H9 (cell line): Measurements from ENCODE around the gene PLXNA4. TPM values are rescaled to one million over a fixed set of nuclear protein-coding genes. Genes with fewer than 3 reads are reported as not detected.

Source experiments
- DNase-seq: peaks from one replicate; pipeline ENCODE4 v3.0.0-alpha.2; 2017
- H2AFZ ChIP-seq: one replicate; pipeline ENCODE4 v1.6.1; 2013; ENCODE audit warnings: mild to moderate bottlenecking, low read length, control low read depth, moderate library complexity
- H2AK5ac ChIP-seq: 2 replicates; pipeline ENCODE4 v1.6.1; 2013; ENCODE audit warnings: low read length, control low read depth, mixed read lengths; ENCODE audit not compliant: insufficient read length
- H2BK120ac ChIP-seq: one replicate; pipeline ENCODE4 v1.6.1; 2013; ENCODE audit warnings: low read depth, mild to moderate bottlenecking, low read length, control low read depth, inconsistent platforms; ENCODE audit not compliant: poor library complexity, severe bottlenecking
- H2BK12ac ChIP-seq: 2 replicates; pipeline ENCODE4 v1.6.1; 2013; ENCODE audit warnings: low read length, control low read depth, mixed read lengths, low read depth; ENCODE audit not compliant: insufficient read length
- H2BK15ac ChIP-seq: 2 replicates; pipeline ENCODE4 v1.6.1; 2013; ENCODE audit warnings: low read depth, low read length, control low read depth
- H2BK20ac ChIP-seq: one replicate; pipeline ENCODE4 v1.6.1; 2013; ENCODE audit warnings: low read depth, mild to moderate bottlenecking, low read length, control low read depth, inconsistent platforms; ENCODE audit not compliant: poor library complexity, severe bottlenecking
- H2BK5ac ChIP-seq: 2 replicates; pipeline ENCODE4 v1.6.1; 2013; ENCODE audit warnings: low read length, control low read depth, mixed read lengths; ENCODE audit not compliant: insufficient read length
- H3K14ac ChIP-seq: 2 replicates; pipeline ENCODE4 v1.6.1; 2013; ENCODE audit warnings: low read length, control low read depth; ENCODE audit not compliant: insufficient read depth
- H3K18ac ChIP-seq: 2 replicates; pipeline ENCODE4 v1.6.1; 2013; ENCODE audit warnings: low read depth, mild to moderate bottlenecking, mixed read lengths, low read length, control low read depth; ENCODE audit not compliant: insufficient read length
- H3K23ac ChIP-seq: 2 replicates; pipeline ENCODE4 v1.6.1; 2013; ENCODE audit warnings: low read length, control low read depth, mixed read lengths, low read depth; ENCODE audit not compliant: insufficient read length
- H3K23me2 ChIP-seq: 2 replicates; pipeline ENCODE4 v1.6.1; 2013; ENCODE audit warnings: low read depth, mild to moderate bottlenecking, mixed read lengths, low read length, control low read depth; ENCODE audit not compliant: insufficient read length, poor library complexity, severe bottlenecking
- H3K27ac ChIP-seq: 2 replicates; pipeline ENCODE4 v1.5.1; 2013; ENCODE audit warnings: low read length, control low read depth, mixed read lengths, low read depth; ENCODE audit not compliant: insufficient read length
- H3K27me3 ChIP-seq: 2 replicates; pipeline ENCODE4 v1.6.1; 2013; ENCODE audit warnings: low read length, control low read depth, inconsistent platforms; ENCODE audit not compliant: insufficient read depth
- H3K4ac ChIP-seq: 2 replicates; pipeline ENCODE4 v1.6.1; 2013; ENCODE audit warnings: low read depth, mild to moderate bottlenecking, control low read depth, inconsistent platforms, low read length, moderate library complexity
- H3K4me1 ChIP-seq: 2 replicates; pipeline ENCODE4 v1.6.1; 2013; ENCODE audit warnings: low read length, control low read depth, inconsistent platforms; ENCODE audit not compliant: insufficient read depth
- H3K4me2 ChIP-seq: 2 replicates; pipeline ENCODE4 v1.6.1; 2013; ENCODE audit warnings: low read length, control low read depth, mixed read lengths; ENCODE audit not compliant: insufficient read length, insufficient read depth
- H3K56ac ChIP-seq: 2 replicates; pipeline ENCODE4 v1.6.1; 2013; ENCODE audit warnings: low read depth, mild to moderate bottlenecking, mixed read lengths, low read length, control low read depth; ENCODE audit not compliant: insufficient read length
- H3K79me1 ChIP-seq: 2 replicates; pipeline ENCODE4 v1.6.1; 2013; ENCODE audit warnings: low read depth, mild to moderate bottlenecking, moderate library complexity, low read length, control low read depth, inconsistent platforms; ENCODE audit not compliant: insufficient read depth, poor library complexity, severe bottlenecking
- H3K79me2 ChIP-seq: 2 replicates; pipeline ENCODE4 v1.6.1; 2013; ENCODE audit warnings: low read length, control low read depth, inconsistent platforms; ENCODE audit not compliant: insufficient read depth
- H3K9ac ChIP-seq: 2 replicates; pipeline ENCODE4 v1.6.1; 2013; ENCODE audit warnings: low read length, control low read depth, mixed read lengths; ENCODE audit not compliant: insufficient read length; ENCODE audit errors: extremely low read depth
- H3K9me3 ChIP-seq: one replicate; pipeline ENCODE4 v1.6.1; 2013; ENCODE audit warnings: low read depth, low read length, inconsistent platforms; ENCODE audit not compliant: control insufficient read depth
- H3T11ph ChIP-seq: one replicate; pipeline ENCODE4 v1.6.1; 2013; ENCODE audit warnings: mild to moderate bottlenecking, low read length, control low read depth, inconsistent platforms
- H4K20me1 ChIP-seq: one replicate; pipeline ENCODE4 v1.6.1; 2013; ENCODE audit not compliant: control insufficient read depth, insufficient read length, insufficient read depth
- H4K5ac ChIP-seq: 2 replicates; pipeline ENCODE4 v1.6.1; 2013; ENCODE audit warnings: low read depth, mild to moderate bottlenecking, mixed read lengths, low read length, control low read depth; ENCODE audit not compliant: insufficient read length
- H4K8ac ChIP-seq: replicated peaks from 2 replicates; pipeline ENCODE4 v1.6.1; 2013; ENCODE audit warnings: low read length, control low read depth, mixed read lengths, low read depth; ENCODE audit not compliant: insufficient read length
- H4K91ac ChIP-seq: 2 replicates; pipeline ENCODE4 v1.6.1; 2013; ENCODE audit warnings: low read depth, mild to moderate bottlenecking, moderate library complexity, mixed read lengths, low read length, control low read depth; ENCODE audit not compliant: insufficient read length
- H3K27ac Mint-ChIP-seq, 3 experiments: 2 replicates in 2 of 3; 3 replicates in 1 of 3; pipeline ENCODE4 v1.8.0; 2020 to 2021; ENCODE audit warnings: mixed read lengths in 3 of 3, mild to moderate bottlenecking in 1 of 3, moderate library complexity in 1 of 3
- H3K27me3 Mint-ChIP-seq: 2 replicates; pipeline ENCODE4 v1.8.0; 2021; ENCODE audit warnings: low read depth, mild to moderate bottlenecking, moderate library complexity, mixed read lengths
- H3K36me3 Mint-ChIP-seq, 3 experiments: 2 replicates in 2 of 3; 3 replicates in 1 of 3; pipeline ENCODE4 v1.8.0; 2020 to 2021; ENCODE audit warnings: low read depth in 3 of 3, mixed read lengths in 3 of 3; ENCODE audit not compliant: insufficient read depth in 1 of 3
- H3K4me1 Mint-ChIP-seq, 2 experiments: 2 replicates each; pipeline ENCODE4 v1.8.0; 2020; ENCODE audit warnings: mixed read lengths in 2 of 2
- H3K4me3 Mint-ChIP-seq, 2 experiments: 2 replicates in 1 of 2; 3 replicates in 1 of 2; pipeline ENCODE4 v1.8.0; 2020 to 2021; ENCODE audit warnings: mild to moderate bottlenecking in 2 of 2, mixed read lengths in 2 of 2, moderate library complexity in 1 of 2
- H3K9me3 Mint-ChIP-seq, 2 experiments: 2 replicates in 1 of 2; 3 replicates in 1 of 2; pipeline ENCODE4 v1.8.0; 2020; ENCODE audit warnings: mild to moderate bottlenecking in 2 of 2, mixed read lengths in 2 of 2, moderate library complexity in 1 of 2
- CTCF ChIP-seq: fragments of 200-600 bp; sonication (generic); conservative IDR thresholded peaks from 3 replicates; pipeline ENCODE4 v1.8.0; 2021; ENCODE audit warnings: antibody characterized with exemption, mild to moderate bottlenecking
- WGBS: extraction: QIAGEN DNeasy Blood & Tissue Kit; methylation state at CpG from one replicate; pipeline ENCODE4 v1.1.7; 2013; ENCODE audit warnings: missing lambda C conversion rate, low lambda C conversion rate, mixed read lengths; ENCODE audit not compliant: insufficient read length; ENCODE audit errors: extremely low coverage; 5-methylcytosine and 5-hydroxymethylcytosine counted together
- total RNA-seq: library from RNA; stranded (reverse); gene quantifications from 2 replicates; pipeline ENCODE4 v1.2.1, GENCODE V29; 2021

The PLXNA4 gene
- total RNA-seq, 1 experiment from 2014 or later: 0.35 TPM

DNA sequence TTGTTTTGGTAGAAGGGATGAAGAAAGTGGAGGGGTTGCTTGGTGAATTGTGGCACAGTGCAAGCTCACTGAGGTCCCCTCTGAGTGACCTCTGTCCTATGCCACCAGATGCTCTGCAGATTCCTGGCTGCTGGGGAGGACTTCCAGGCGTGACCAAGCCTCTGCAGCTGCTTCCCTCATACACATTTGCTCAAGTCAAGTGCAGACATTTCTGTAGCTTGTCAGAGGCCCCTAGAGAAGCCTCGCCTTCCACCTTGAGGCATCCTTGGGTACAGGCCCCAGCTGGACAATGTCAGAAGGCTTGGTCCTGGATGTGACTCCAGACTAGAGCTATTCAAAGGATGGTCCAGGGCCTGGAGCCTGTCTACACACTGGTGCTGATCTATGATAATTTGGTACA lies 464.2 kb downstream of the PLXNA4 start:
- H2AK5ac ChIP-seq: no peak overlapping the region
- H3K79me1 ChIP-seq: no peaks in the 10 kb centered on the region
- no peak overlapping the region for H2BK15ac ChIP-seq
- no peak overlapping the region for H2BK20ac ChIP-seq
- Mint-ChIP-seq H3K27ac (no peak overlapping the region), H3K36me3 (no peaks in the 10 kb centered on the region), H3K4me3 (no peak overlapping the region), H3K9me3 (no peaks in the 10 kb centered on the region), H3K4me1 (peaks cover 22 to 23% of the 10 kb centered on the region in 2 experiments), H3K27me3 (no peaks in the 10 kb centered on the region; the same call in 1 of the 2 replicates)
- DNase-seq: no peak
- H2BK120ac ChIP-seq: no peak overlapping the region
- no peak overlapping the region for H2BK5ac ChIP-seq
- H3K23ac ChIP-seq: no peak overlapping the region
- H4K5ac ChIP-seq: no peak overlapping the region
- no peak overlapping the region for H3K4me2 ChIP-seq
- no peak overlapping the region for H3K27ac ChIP-seq
- no peaks in the 10 kb centered on the region for H3K27me3 ChIP-seq
- no CpG with 5 or more reads among the region's 2 CpGs for WGBS
- no peak overlapping the region for H3K18ac ChIP-seq
- no peak overlapping the region for H2AFZ ChIP-seq
- peaks cover 5% of the 10 kb centered on the region; the same call in 1 of the 2 replicates for H3K4me1 ChIP-seq
- H4K8ac ChIP-seq: no peak overlapping the region
- no peak overlapping the region for H4K91ac ChIP-seq
- no peaks in the 10 kb centered on the region for H3K23me2 ChIP-seq
- H3K56ac ChIP-seq: no peak overlapping the region
- H3K9ac ChIP-seq: no peak overlapping the region
- no peak overlapping the region for H3K14ac ChIP-seq
- H3T11ph ChIP-seq: no peak overlapping the region
- no peaks in the 10 kb centered on the region for H4K20me1 ChIP-seq
- H3K4ac ChIP-seq: no peak overlapping the region
- no peaks in the 10 kb centered on the region for H3K79me2 ChIP-seq
- no peak for TF ChIP-seq CTCF
- H2BK12ac ChIP-seq: no peak overlapping the region
- no peaks in the 10 kb centered on the region for H3K9me3 ChIP-seq
